H1 (cell line): ENCODE measurements around the gene PNMA6E. TPM values are rescaled to one million over a fixed set of nuclear protein-coding genes. Genes with fewer than 3 reads are reported as not detected.

Experiments used
- CTCF ChIA-PET: fragments of 300-600 bp; sonication (Branson Sonifier 250); formaldehyde crosslinking; loops from one replicate; lab custom pipeline; 2021; ENCODE audit not compliant: partially characterized antibody; lab: Charles Lee
- POLR2A ChIA-PET: fragments of 300-600 bp; sonication (Branson Sonifier 250); formaldehyde crosslinking; loops from one replicate; lab custom pipeline; 2021; ENCODE audit warnings: inconsistent platforms; ENCODE audit not compliant: partially characterized antibody; lab: Charles Lee
- DNase-seq, 2 experiments: peaks; one replicate each; pipeline versions ENCODE4 v3.0.0 to v3.0.0-alpha.2; 2010 to 2022; ENCODE audit warnings: low spot score in 2 of 2, low read depth in 1 of 2, mixed read lengths in 1 of 2
- FAIRE-seq: peaks from 2 replicates; lab custom pipeline; 2011; peaks lifted over from hg19 to GRCh38; lab: Jason Lieb, UNC
- H2AFZ ChIP-seq: 2 replicates; pipeline ENCODE4 v1.8.1; 2012; ENCODE audit warnings: low read length, inconsistent platforms
- H2AK5ac ChIP-seq: 2 replicates; pipeline ENCODE4 v1.6.1; 2013; ENCODE audit warnings: low read depth, low read length
- H2BK120ac ChIP-seq: replicated peaks from 2 replicates; pipeline ENCODE3; 2013; ENCODE audit warnings: low read depth, low read length, inconsistent platforms
- H2BK12ac ChIP-seq: 2 replicates; pipeline ENCODE4 v1.6.1; 2013; ENCODE audit warnings: low read depth, low read length
- H2BK15ac ChIP-seq: 2 replicates; pipeline ENCODE4 v1.6.1; 2013; ENCODE audit warnings: low read length
- H2BK20ac ChIP-seq: 2 replicates; pipeline ENCODE4 v1.6.1; 2013; ENCODE audit warnings: low read length
- H2BK5ac ChIP-seq: 2 replicates; pipeline ENCODE4 v1.6.1; 2013; ENCODE audit warnings: low read depth, low read length
- H3K14ac ChIP-seq: 2 replicates; pipeline ENCODE4 v1.6.1; 2013; ENCODE audit warnings: inconsistent platforms; ENCODE audit not compliant: insufficient read length
- H3K18ac ChIP-seq: 2 replicates; pipeline ENCODE4 v1.6.1; 2013; ENCODE audit warnings: low read length; ENCODE audit errors: extremely low read depth
- H3K23ac ChIP-seq: 2 replicates; pipeline ENCODE4 v1.6.1; 2013; ENCODE audit warnings: inconsistent platforms; ENCODE audit not compliant: insufficient read length
- H3K23me2 ChIP-seq: 2 replicates; pipeline ENCODE4 v1.6.1; 2013; ENCODE audit warnings: low read depth, low read length
- H3K27ac ChIP-seq: 2 replicates; pipeline ENCODE4 v1.6.1; 2011; ENCODE audit warnings: low read depth, low read length, inconsistent platforms
- H3K27me3 ChIP-seq, 4 experiments: replicated peaks in 1 of 4; 1 replicate in 1 of 4; 2 replicates in 3 of 4; pipeline versions ENCODE4 v1.6.1 to v1.8.1; 2011 to 2013; ENCODE audit warnings: low read length in 3 of 4, mild to moderate bottlenecking in 3 of 4, inconsistent platforms in 2 of 4, mixed read lengths in 2 of 4, moderate library complexity in 1 of 4; ENCODE audit not compliant: control insufficient read depth in 3 of 4, insufficient read depth in 3 of 4; ENCODE audit errors: extremely low read depth in 1 of 4
- H3K36me3 ChIP-seq, 4 experiments: 2 replicates each; pipeline versions ENCODE4 v1.6.1 to v1.8.1; 2011 to 2013; ENCODE audit warnings: mild to moderate bottlenecking in 4 of 4, low read length in 3 of 4, moderate library complexity in 2 of 4, control low read depth in 1 of 4, inconsistent platforms in 1 of 4; ENCODE audit not compliant: insufficient read depth in 4 of 4, control insufficient read depth in 2 of 4
- H3K4ac ChIP-seq: replicated peaks from 2 replicates; pipeline ENCODE3; 2013; ENCODE audit warnings: low read length, low read depth, mixed read lengths, inconsistent platforms; ENCODE audit not compliant: insufficient read length
- H3K4me1 ChIP-seq, 4 experiments: replicated peaks in 1 of 4; 1 replicate in 1 of 4; 2 replicates in 3 of 4; pipeline versions ENCODE4 v1.6.1 to v1.8.1; 2011 to 2013; ENCODE audit warnings: low read length in 3 of 4, inconsistent platforms in 2 of 4, mixed read lengths in 1 of 4; ENCODE audit not compliant: insufficient read depth in 4 of 4, control insufficient read depth in 3 of 4
- H3K4me2 ChIP-seq, 2 experiments: 2 replicates each; pipeline versions ENCODE4 v1.6.1 to v1.8.1; 2011 to 2013; ENCODE audit warnings: low read depth in 2 of 2, low read length in 2 of 2, control low read depth in 1 of 2, inconsistent platforms in 1 of 2, mild to moderate bottlenecking in 1 of 2; ENCODE audit not compliant: insufficient read depth in 1 of 2
- H3K4me3 ChIP-seq, 4 experiments: fragments of 200-600, 300-600 bp in 1 of 4; sonication (generic), shearing (Covaris generic), sonication (Bioruptor Twin) in 1 of 4; 2 replicates each; pipeline versions ENCODE4 v1.5.1 to v1.8.1; 2011 to 2016; ENCODE audit warnings: low read length in 4 of 4, low read depth in 3 of 4, control low read depth in 2 of 4, inconsistent platforms in 2 of 4, mild to moderate bottlenecking in 2 of 4, mixed read lengths in 1 of 4, moderate library complexity in 1 of 4; ENCODE audit not compliant: insufficient read depth in 2 of 4; ENCODE audit errors: extremely low read depth in 1 of 4
- H3K56ac ChIP-seq: replicated peaks from 2 replicates; pipeline ENCODE3; 2013; ENCODE audit warnings: low read depth, mild to moderate bottlenecking, mixed read lengths, low read length, inconsistent platforms; ENCODE audit not compliant: insufficient read length
- H3K79me1 ChIP-seq: 2 replicates; pipeline ENCODE4 v1.6.1; 2013; ENCODE audit warnings: low read depth, low read length, control low read depth
- H3K79me2 ChIP-seq, 2 experiments: 2 replicates each; pipeline versions ENCODE4 v1.6.1 to v1.8.1; 2012 to 2013; ENCODE audit warnings: low read length in 2 of 2, mild to moderate bottlenecking in 2 of 2, inconsistent platforms in 1 of 2; ENCODE audit not compliant: insufficient read depth in 2 of 2, control insufficient read depth in 1 of 2
- H3K9ac ChIP-seq, 4 experiments: replicated peaks in 1 of 4; 1 replicate in 1 of 4; 2 replicates in 3 of 4; pipeline versions ENCODE4 v1.6.1 to v1.8.1; 2011 to 2013; ENCODE audit warnings: low read depth in 3 of 4, low read length in 3 of 4, control low read depth in 2 of 4, mild to moderate bottlenecking in 2 of 4, moderate library complexity in 2 of 4, inconsistent platforms in 1 of 4; ENCODE audit errors: extremely low read depth in 1 of 4
- H3K9me3 ChIP-seq, 2 experiments: 2 replicates each; pipeline versions ENCODE4 v1.6.1 to v1.8.1; 2012 to 2013; ENCODE audit warnings: mild to moderate bottlenecking in 2 of 2, moderate library complexity in 2 of 2, control low read depth in 1 of 2, inconsistent platforms in 1 of 2, low read depth in 1 of 2, low read length in 1 of 2, mixed read lengths in 1 of 2; ENCODE audit not compliant: insufficient read depth in 2 of 2
- H4K20me1 ChIP-seq, 2 experiments: replicated peaks in 1 of 2; 2 replicates each; pipeline versions ENCODE3 to v1.8.1; 2011 to 2013; ENCODE audit warnings: inconsistent platforms in 2 of 2, low read length in 2 of 2, mild to moderate bottlenecking in 1 of 2; ENCODE audit not compliant: insufficient read depth in 2 of 2, control insufficient read depth in 1 of 2
- H4K5ac ChIP-seq: 2 replicates; pipeline ENCODE4 v1.6.1; 2013; ENCODE audit warnings: low read length, low read depth, mixed read lengths, inconsistent platforms; ENCODE audit not compliant: insufficient read length
- H4K8ac ChIP-seq: 2 replicates; pipeline ENCODE4 v1.8.0; 2013; ENCODE audit warnings: mild to moderate bottlenecking, moderate library complexity, low read length, inconsistent platforms; ENCODE audit not compliant: insufficient read depth; ENCODE audit errors: extremely low read depth
- H4K91ac ChIP-seq: replicated peaks from 2 replicates; pipeline ENCODE3; 2013; ENCODE audit warnings: low read length, mixed read lengths, inconsistent platforms; ENCODE audit not compliant: insufficient read length
- CBX5 ChIP-seq: fragments of 300-800, 300-1000 bp; sonication (generic); IDR thresholded peaks from 2 replicates; pipeline ENCODE4 v1.7.1; 2016; ENCODE audit warnings: antibody characterized with exemption, low read length, low read depth
- CHD1 ChIP-seq: IDR thresholded peaks from 2 replicates; pipeline ENCODE4 v1.6.1; 2012; ENCODE audit warnings: low read depth, low read length, improper control_type of control experiment
- CTBP2 ChIP-seq: IDR thresholded peaks from 2 replicates; pipeline ENCODE4 v1.7.0; 2011; ENCODE audit warnings: borderline replicate concordance, mild to moderate bottlenecking, moderate library complexity, mixed read lengths, low read length; ENCODE audit not compliant: insufficient read depth, insufficient read length
- FOSL1 ChIP-seq: IDR thresholded peaks from 2 replicates; pipeline ENCODE4 v1.6.1; 2011; ENCODE audit warnings: mild to moderate bottlenecking, low read depth, low read length, moderate library complexity; ENCODE audit not compliant: insufficient read depth
- POLR2AphosphoS5 ChIP-seq: IDR thresholded peaks from 2 replicates; pipeline ENCODE4 v1.6.1; 2011; ENCODE audit warnings: low read depth, low read length
- RAD21 ChIP-seq, 2 experiments: IDR thresholded peaks in 1 of 2; conservative IDR thresholded peaks in 1 of 2; 2 replicates each; pipeline ENCODE4 v1.6.1; 2011; ENCODE audit warnings: low read depth in 2 of 2, low read length in 2 of 2, improper control_type of control experiment in 1 of 2, inconsistent platforms in 1 of 2, mild to moderate bottlenecking in 1 of 2, moderate library complexity in 1 of 2
- RXRA ChIP-seq: IDR thresholded peaks from 2 replicates; pipeline ENCODE4 v1.6.1; 2011; ENCODE audit warnings: low read depth, mild to moderate bottlenecking, low read length, moderate library complexity; ENCODE audit not compliant: insufficient read depth
- SAP30 ChIP-seq: fragments of 300-600 bp; sonication (generic); IDR thresholded peaks from 2 replicates; pipeline ENCODE4 v1.7.1; 2012; ENCODE audit warnings: low read length, moderate library complexity, mild to moderate bottlenecking, inconsistent platforms; ENCODE audit not compliant: insufficient read depth, insufficient replicate concordance
- SP4 ChIP-seq: IDR thresholded peaks from 2 replicates; pipeline ENCODE4 v1.6.1; 2012; ENCODE audit warnings: low read length, inconsistent platforms
- TAF1 ChIP-seq: IDR thresholded peaks from 2 replicates; pipeline ENCODE4 v1.6.1; 2011; ENCODE audit warnings: mild to moderate bottlenecking, low read depth, low read length
- TAF7 ChIP-seq: optimal IDR thresholded peaks from 2 replicates; pipeline ENCODE3; 2011; ENCODE audit warnings: low read depth, mild to moderate bottlenecking, inconsistent platforms, low read length, moderate library complexity, borderline replicate concordance
- ZNF274 ChIP-seq: IDR thresholded peaks from 2 replicates; pipeline ENCODE4 v1.7.0; 2012; ENCODE audit warnings: low read length, borderline replicate concordance; ENCODE audit errors: extremely low read depth
- WGBS, 2 experiments: shearing (Covaris generic) in 1 of 2; methylation state at CpG; one replicate each; pipeline versions ENCODE4 v1.1.6 to v1.1.7; 2013 to 2015; ENCODE audit warnings: low lambda C conversion rate in 2 of 2, mixed read lengths in 2 of 2, inconsistent platforms in 1 of 2, low coverage in 1 of 2, missing lambda C conversion rate in 1 of 2; ENCODE audit not compliant: insufficient replicate concordance in 2 of 2, insufficient coverage in 1 of 2, insufficient read length in 1 of 2; ENCODE audit errors: extremely low coverage in 1 of 2, missing lambda C conversion rate in 1 of 2; 5-methylcytosine and 5-hydroxymethylcytosine counted together
- polyA plus RNA-seq, 7 experiments: library from polyadenylated mRNA; depleted of rRNA in 3 of 7; stranded (reverse) in 5 of 7; unstranded in 2 of 7; fragments of >200 nt in 5 of 7; fragments of 200-250 nt in 2 of 7; gene quantifications; 1 replicate in 5 of 7; 2 replicates in 1 of 7; 4 replicates in 1 of 7; pipeline versions ENCODE4 v1.2.1 to v1.2.3, GENCODE V29; 2011 to 2013; ENCODE audit warnings: missing spikeins in 2 of 7, mixed read lengths in 2 of 7
- total RNA-seq: library from RNA; stranded (reverse); fragmentation: NEBNext Ultra II Directional; extraction: Animal tissue kit (Norgen Biotek cat#: 25700); gene quantifications from 2 replicates; pipeline ENCODE4 v1.2.1, GENCODE V29; 2021
- TF ChIP-seq, protein P1 (sequence below): IDR thresholded peaks from 2 replicates; pipeline ENCODE4 v1.6.1; 2011; ENCODE audit warnings: low read depth, mild to moderate bottlenecking, low read length; ENCODE audit not compliant: insufficient read depth

PNMA6E gene
- total and polyA plus RNA-seq, 2 of the 8 experiments (the other 6 are each of a cell fraction or from before 2014, with no cell fraction given) = not detected

DNA sequence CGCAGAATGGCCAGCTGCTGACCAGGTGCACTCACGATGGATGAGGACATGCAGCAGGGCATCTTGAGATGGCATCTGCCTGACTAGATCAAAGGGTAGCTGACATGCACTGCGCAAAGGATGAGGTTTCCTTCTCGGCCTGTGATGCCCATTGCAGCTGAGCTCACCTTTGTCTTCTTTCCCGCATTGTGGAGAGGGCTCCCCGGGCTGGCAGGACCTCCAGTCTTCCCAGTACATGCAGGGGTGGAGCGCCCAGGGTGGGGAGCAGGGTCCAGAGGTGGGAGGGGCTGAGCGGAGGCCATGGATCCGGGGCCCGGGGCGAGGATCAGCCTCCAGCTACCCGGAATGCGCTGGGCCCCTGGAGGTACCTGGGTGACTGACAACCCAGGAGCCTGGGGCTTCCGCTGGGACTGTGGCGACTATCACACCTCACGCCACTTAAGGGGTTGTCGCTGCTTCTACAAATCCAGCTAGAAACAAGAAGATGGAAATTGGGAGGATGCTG is 32.7 kb upstream of the PNMA6E start:
- CTCF ChIA-PET = interaction anchor here (0.9 to 1.5 kb wide), 3 partner anchors 10 to 62 kb away, joined by 3 to 4 read pairs (median 3); no protein-coding TSS in a partner anchor
- Histone ChIP-seq H3K79me1 (no peaks in the 10 kb centered on the region), H3K9me3 (no peaks in the 10 kb centered on the region), H3K4ac (no peak overlapping the region), H3K18ac (no peak overlapping the region), H2BK15ac (no peak overlapping the region), H4K8ac (no peak overlapping the region), H3K79me2 (no peaks in the 10 kb centered on the region), H3K27ac (no peak overlapping the region), H3K36me3 (no peaks in the 10 kb centered on the region), H3K56ac (no peak overlapping the region), H3K4me3 (no peak overlapping the region), H4K5ac (no peak overlapping the region), H2AK5ac (no peak overlapping the region), H3K27me3 (no peaks in the 10 kb centered on the region), H2BK5ac (no peak overlapping the region), H4K91ac (no peak overlapping the region), H3K9ac (no peak overlapping the region), H4K20me1 (no peaks in the 10 kb centered on the region), H3K4me2 (no peak overlapping the region), H2AFZ (no peak overlapping the region), H3K23ac (no peak overlapping the region), H3K23me2 (no peaks in the 10 kb centered on the region), H2BK20ac (no peak overlapping the region), H2BK120ac (no peak overlapping the region), H3K4me1 (no peaks in the 10 kb centered on the region), H2BK12ac (no peak overlapping the region), H3K14ac (no peak overlapping the region)
- no peak for DNase-seq
- POLR2A ChIA-PET = interaction anchor here (2.0 kb wide), 1 partner anchor 10 kb away, joined by 6 read pairs; no protein-coding TSS in a partner anchor
- WGBS, 2 experiments = 100% methylated on average over 1 of the region's 17 CpGs; no CpG with 5 or more reads in 1 of the 2 experiments
- FAIRE-seq = no peak
- TF ChIP-seq CBX5 (no peak), RAD21 (IDR thresholded peaks at IDR 0.05 in 1 of 2, conservative IDR thresholded peaks at IDR 0.05 in 1 of 2; ENCODE audit: low read depth in 2 of 2, low read length in 2 of 2) (no peak), ZNF274 (no peak), CTBP2 (no peak), SP4 (no peak), SAP30 (no peak), TAF7 (no peak), FOSL1 (no peak), POLR2AphosphoS5 (no peak), TAF1 (no peak), CHD1 (no peak), RXRA (no peak)
- TF ChIP-seq, protein P1, sequence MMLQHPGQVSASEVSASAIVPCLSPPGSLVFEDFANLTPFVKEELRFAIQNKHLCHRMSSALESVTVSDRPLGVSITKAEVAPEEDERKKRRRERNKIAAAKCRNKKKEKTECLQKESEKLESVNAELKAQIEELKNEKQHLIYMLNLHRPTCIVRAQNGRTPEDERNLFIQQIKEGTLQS = no peak
